Chondrocyte (in vitro differentiated cells): ENCODE measurements around the gene NT5C1A. TPM values are rescaled to one million over a fixed set of nuclear protein-coding genes. Genes with fewer than 3 reads are reported as not detected.

Source experiments
- DNase-seq: peaks from one replicate; pipeline ENCODE4 v3.0.0; 2021; ENCODE audit warnings: mixed read lengths, low spot score
- H3K27ac Mint-ChIP-seq: one replicate; pipeline ENCODE4 v1.8.0; 2021; ENCODE audit warnings: mild to moderate bottlenecking, moderate library complexity, mixed read lengths; ENCODE audit not compliant: unreplicated experiment
- H3K27me3 Mint-ChIP-seq: 2 replicates; pipeline ENCODE4 v1.8.0; 2021; ENCODE audit warnings: low read depth, mixed read lengths
- H3K36me3 Mint-ChIP-seq: 2 replicates; pipeline ENCODE4 v1.8.0; 2021; ENCODE audit warnings: low read depth, mixed read lengths
- H3K4me1 Mint-ChIP-seq: 2 replicates; pipeline ENCODE4 v1.8.0; 2021; ENCODE audit warnings: low read depth, mild to moderate bottlenecking, mixed read lengths
- H3K4me3 Mint-ChIP-seq: one replicate; pipeline ENCODE4 v1.8.0; 2021; ENCODE audit warnings: mild to moderate bottlenecking, moderate library complexity, mixed read lengths; ENCODE audit not compliant: unreplicated experiment
- H3K9me3 Mint-ChIP-seq: 2 replicates; pipeline ENCODE4 v1.8.0; 2021; ENCODE audit warnings: low read depth, mixed read lengths
- total RNA-seq: library from RNA; stranded (reverse); gene quantifications from 3 replicates; pipeline ENCODE4 v1.2.1, GENCODE V29; 2021
- TF ChIP-seq, protein P1 (sequence below): fragments of 200-600 bp; sonication (generic); IDR thresholded peaks from 2 replicates; pipeline ENCODE4 v1.5.0; 2021; ENCODE audit warnings: antibody characterized with exemption, mild to moderate bottlenecking, moderate library complexity

NT5C1A gene
- total RNA-seq, 1 donor from 2014 or later: 0.32 TPM

DNA sequence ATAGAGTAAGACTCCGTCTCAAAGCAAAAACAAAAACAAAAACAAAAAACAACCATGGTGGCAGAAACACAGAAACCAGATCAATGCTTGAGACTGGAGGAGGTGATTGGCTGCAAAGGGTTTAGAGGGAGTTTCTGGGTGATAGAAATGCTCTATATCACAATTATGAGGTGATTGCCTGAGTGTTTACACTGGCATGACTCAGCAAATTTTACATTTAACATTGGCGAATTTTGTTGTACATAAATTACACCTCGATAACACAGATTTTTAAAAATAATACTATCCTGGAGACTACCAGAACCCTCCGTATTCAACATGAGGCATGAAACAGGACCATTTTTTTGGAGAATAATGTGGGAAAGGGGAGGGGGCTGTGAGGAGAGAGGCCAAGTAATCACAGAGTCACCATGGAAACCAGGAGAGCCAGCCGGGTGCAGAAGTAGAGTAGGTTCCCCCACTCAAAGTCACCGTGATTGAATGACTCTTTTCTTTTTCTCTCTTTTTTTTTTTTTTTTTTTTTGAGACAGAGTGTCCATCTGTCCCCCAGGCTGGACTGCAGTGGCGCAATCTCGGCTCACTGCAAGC lies 56.7 kb downstream of the NT5C1A start:
- Mint-ChIP-seq H3K4me3 (no peak overlapping the region), H3K4me1 (peaks cover 6% of the 10 kb centered on the region), H3K36me3 (peaks cover 8% of the 10 kb centered on the region), H3K9me3 (no peaks in the 10 kb centered on the region), H3K27me3 (no peaks in the 10 kb centered on the region), H3K27ac (no peak overlapping the region)
- TF ChIP-seq, protein P1, sequence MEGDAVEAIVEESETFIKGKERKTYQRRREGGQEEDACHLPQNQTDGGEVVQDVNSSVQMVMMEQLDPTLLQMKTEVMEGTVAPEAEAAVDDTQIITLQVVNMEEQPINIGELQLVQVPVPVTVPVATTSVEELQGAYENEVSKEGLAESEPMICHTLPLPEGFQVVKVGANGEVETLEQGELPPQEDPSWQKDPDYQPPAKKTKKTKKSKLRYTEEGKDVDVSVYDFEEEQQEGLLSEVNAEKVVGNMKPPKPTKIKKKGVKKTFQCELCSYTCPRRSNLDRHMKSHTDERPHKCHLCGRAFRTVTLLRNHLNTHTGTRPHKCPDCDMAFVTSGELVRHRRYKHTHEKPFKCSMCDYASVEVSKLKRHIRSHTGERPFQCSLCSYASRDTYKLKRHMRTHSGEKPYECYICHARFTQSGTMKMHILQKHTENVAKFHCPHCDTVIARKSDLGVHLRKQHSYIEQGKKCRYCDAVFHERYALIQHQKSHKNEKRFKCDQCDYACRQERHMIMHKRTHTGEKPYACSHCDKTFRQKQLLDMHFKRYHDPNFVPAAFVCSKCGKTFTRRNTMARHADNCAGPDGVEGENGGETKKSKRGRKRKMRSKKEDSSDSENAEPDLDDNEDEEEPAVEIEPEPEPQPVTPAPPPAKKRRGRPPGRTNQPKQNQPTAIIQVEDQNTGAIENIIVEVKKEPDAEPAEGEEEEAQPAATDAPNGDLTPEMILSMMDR: no peak
- DNase-seq: no peak

DNA sequence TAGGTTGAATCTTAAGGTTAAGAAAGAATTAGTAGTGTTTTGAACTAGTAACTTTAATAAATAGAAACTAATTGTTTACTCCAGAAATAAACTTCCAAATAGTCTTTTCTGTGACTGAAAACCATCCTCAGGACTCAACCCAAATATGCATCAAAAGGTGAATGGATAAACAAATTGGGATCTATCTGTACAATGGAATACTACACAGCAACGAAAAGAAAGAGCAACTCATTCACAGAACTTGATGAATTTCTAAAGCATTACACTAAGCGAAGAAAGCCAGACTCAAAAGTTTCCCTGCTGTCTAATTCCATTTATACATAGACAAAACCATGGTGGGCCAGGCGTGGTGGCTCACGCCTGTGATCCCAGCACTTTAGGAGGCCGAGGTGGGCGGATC lies 57.4 kb downstream of the NT5C1A start:
- H3K27ac Mint-ChIP-seq: no peak overlapping the region
- TF ChIP-seq, protein P1: no peak
- peaks cover 8% of the 10 kb centered on the region for H3K36me3 Mint-ChIP-seq
- no peak for DNase-seq
- peaks cover 6% of the 10 kb centered on the region for H3K4me1 Mint-ChIP-seq
- H3K4me3 Mint-ChIP-seq: no peak overlapping the region
- no peaks in the 10 kb centered on the region for H3K9me3 Mint-ChIP-seq
- no peaks in the 10 kb centered on the region for H3K27me3 Mint-ChIP-seq

DNA sequence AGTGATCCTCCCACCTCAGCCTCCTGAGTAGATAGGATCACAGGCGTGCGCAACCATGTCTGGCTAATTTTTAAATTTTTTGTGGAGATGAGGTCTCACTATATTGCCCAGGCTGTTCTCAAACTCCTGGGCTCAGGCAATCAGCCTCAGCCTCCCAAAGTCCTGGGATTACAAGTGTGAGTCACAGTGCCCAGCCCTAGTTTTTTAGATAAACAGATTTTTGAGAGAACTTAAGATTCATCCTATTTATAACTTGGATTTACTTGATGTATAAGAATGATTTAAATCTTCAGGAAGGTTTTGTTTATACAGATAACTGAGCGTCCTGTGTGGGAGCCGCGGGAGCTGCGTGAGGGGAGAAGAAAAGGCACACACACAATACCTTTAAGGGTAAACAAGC lies 58.7 kb downstream of the NT5C1A start:
- Mint-ChIP-seq H3K36me3 (peaks cover 8% of the 10 kb centered on the region), H3K4me1 (peaks cover 6% of the 10 kb centered on the region), H3K27ac (peak overlapping the region; percentile 46), H3K4me3 (no peak overlapping the region), H3K27me3 (no peaks in the 10 kb centered on the region), H3K9me3 (no peaks in the 10 kb centered on the region)
- TF ChIP-seq, protein P1: no peak
- no peak for DNase-seq

DNA sequence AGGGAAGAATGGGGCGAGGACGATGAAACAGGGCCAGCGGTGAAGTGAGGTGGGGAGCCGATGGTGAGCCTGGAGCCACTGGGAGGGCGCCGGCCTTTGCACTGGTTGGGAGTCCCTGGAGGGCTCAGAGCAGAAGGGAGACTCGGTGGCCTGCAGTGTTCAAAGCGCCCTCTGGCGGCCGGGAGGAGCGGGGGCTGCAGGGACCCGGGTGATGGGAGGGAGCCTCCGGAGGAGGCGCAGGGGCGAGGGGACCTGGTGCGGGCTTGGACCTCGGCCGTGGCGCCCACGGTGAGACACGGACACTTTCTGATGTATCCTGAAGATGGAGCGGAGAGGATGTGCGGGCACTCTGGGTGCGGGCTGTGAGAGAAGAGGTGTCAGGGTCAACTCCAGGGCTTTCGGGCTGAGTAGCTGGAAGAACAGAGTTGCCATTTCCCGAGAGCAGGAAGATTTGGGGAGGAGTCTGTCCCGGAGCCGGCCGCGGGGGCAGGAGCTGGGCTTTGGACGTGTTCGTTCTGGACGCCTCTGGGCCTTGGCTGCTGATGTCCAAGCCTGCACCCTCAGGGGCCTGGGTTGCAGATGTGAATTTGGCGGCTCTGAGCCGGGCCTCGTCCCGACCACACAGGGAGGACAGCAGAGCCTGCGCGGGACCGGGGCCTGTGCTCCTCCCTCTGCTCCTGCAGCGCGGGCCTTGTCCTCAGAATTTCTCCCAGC lies 62.1 kb downstream of the NT5C1A start:
- H3K27ac Mint-ChIP-seq: no peak overlapping the region
- H3K36me3 Mint-ChIP-seq: peaks cover 5% of the 10 kb centered on the region
- peaks cover 13% of the 10 kb centered on the region for H3K4me1 Mint-ChIP-seq
- TF ChIP-seq, protein P1: peak; percentile 79
- H3K4me3 Mint-ChIP-seq: no peak overlapping the region
- DNase-seq: no peak
- H3K9me3 Mint-ChIP-seq: no peaks in the 10 kb centered on the region
- no peaks in the 10 kb centered on the region for H3K27me3 Mint-ChIP-seq

Other genes starting within 250 kb of the NT5C1A start
- gene BMP8A, start 180.5 kb downstream of the NT5C1A start, total RNA-seq: 0.12 TPM in 1 of 3 replicates, not detected in the others
- gene PABPC4, start 95.3 kb downstream of the NT5C1A start, total RNA-seq: 240 to 256 TPM (median 243 TPM) in 3 replicates
- 11.8 to 65.1 TPM (median 63.2 TPM) in 3 replicates for gene HEYL, start 32.5 kb downstream of the NT5C1A start, total RNA-seq
- gene HPCAL4, start 19.3 kb upstream of the NT5C1A start, total RNA-seq: not detected in 3 replicates
- 31.5 to 32.7 TPM (median 32.6 TPM) in 3 replicates for gene PPIE, start 66.8 kb upstream of the NT5C1A start, total RNA-seq
- gene OXCT2, start 99.2 kb upstream of the NT5C1A start, total RNA-seq: 0.29 to 0.72 TPM in 2 of 3 replicates, not detected in the other
- gene BMP8B, start 116.8 kb upstream of the NT5C1A start, total RNA-seq: 0.07 to 0.25 TPM (median 0.18 TPM) in 3 replicates
- gene TRIT1, start 211.4 kb upstream of the NT5C1A start, total RNA-seq: 9.3 to 12.3 TPM (median 10.7 TPM) in 3 replicates
- 0.29 to 0.62 TPM (median 0.47 TPM) in 3 replicates for gene MYCL, start 229.8 kb upstream of the NT5C1A start, total RNA-seq